Liver (tissue), 3 donors: ENCODE data around the gene BLM.

ENCODE experiments used
- ATF3 ChIP-seq: IDR thresholded peaks from 2 replicates; pipeline ENCODE4 v1.6.1; 2016; ENCODE audit warnings: antibody characterized with exemption
- CTCF ChIP-seq: fragments of 150-350 bp; IDR thresholded peaks from 2 replicates; pipeline ENCODE4 v1.5.1; 2017; ENCODE audit warnings: improper control_type of control experiment, low read depth, low read length; ENCODE audit not compliant: missing input control
- EGR1 ChIP-seq, 2 donors: IDR thresholded peaks; 2 replicates each; pipeline ENCODE4 v1.6.1; 2016 to 2018; ENCODE audit warnings: antibody characterized with exemption in 2 of 2, low read depth in 2 of 2
- GABPA ChIP-seq, 2 donors: IDR thresholded peaks in 1 of 2; conservative IDR thresholded peaks in 1 of 2; 2 replicates each; pipeline ENCODE4 v1.6.1; 2016; ENCODE audit warnings: antibody characterized with exemption in 2 of 2, mild to moderate bottlenecking in 1 of 2, moderate library complexity in 1 of 2
- JUND ChIP-seq, 2 donors: IDR thresholded peaks; 2 replicates each; pipeline ENCODE4 v1.6.1; 2016; ENCODE audit warnings: antibody characterized with exemption in 2 of 2
- MAX ChIP-seq: IDR thresholded peaks from 2 replicates; pipeline ENCODE4 v1.6.1; 2016; ENCODE audit warnings: antibody characterized with exemption
- RAD21 ChIP-seq, 2 donors: IDR thresholded peaks; 2 replicates each; pipeline ENCODE4 v1.6.1; 2016; ENCODE audit warnings: antibody characterized with exemption in 2 of 2, mild to moderate bottlenecking in 2 of 2
- REST ChIP-seq: IDR thresholded peaks from 2 replicates; pipeline ENCODE4 v1.6.1; 2016; ENCODE audit warnings: antibody characterized with exemption, mild to moderate bottlenecking
- SP1 ChIP-seq: IDR thresholded peaks from 2 replicates; pipeline ENCODE4 v1.6.1; 2018; ENCODE audit warnings: antibody characterized with exemption, mild to moderate bottlenecking
- TAF1 ChIP-seq: conservative IDR thresholded peaks from 2 replicates; pipeline ENCODE4 v1.6.1; 2016; ENCODE audit warnings: antibody characterized with exemption, mild to moderate bottlenecking
- YY1 ChIP-seq: IDR thresholded peaks from 2 replicates; pipeline ENCODE4 v1.6.1; 2016; ENCODE audit warnings: antibody characterized with exemption, mild to moderate bottlenecking
- ZBTB33 ChIP-seq: IDR thresholded peaks from 2 replicates; pipeline ENCODE4 v1.6.1; 2016; ENCODE audit warnings: antibody characterized with exemption
- donor health status: healthy.
- donor health status: healthy.

GRCh38 chr15:90862487-90862886 is 145.3 kb downstream of the BLM start:
- TF ChIP-seq JUND (IDR thresholded peaks at IDR 0.05) (no peak), TAF1 (no peak), CTCF (no peak), YY1 (no peak), SP1 (no peak), ATF3 (no peak), RAD21 (IDR thresholded peaks at IDR 0.05) (no peak), EGR1 (IDR thresholded peaks at IDR 0.05; ENCODE audit: low read depth in 2 of 2) (no peak), REST (no peak), MAX (no peak), ZBTB33 (no peak), GABPA (IDR thresholded peaks at IDR 0.05 in 1 of 2, conservative IDR thresholded peaks at IDR 0.05 in 1 of 2) (no peak)
